SK-N-SH (cell line): ENCODE measurements around the gene ANKRD11.

Experiments
- CTCF ChIP-seq: fragments of 200-600 bp; sonication (generic); IDR thresholded peaks from 2 replicates; pipeline ENCODE4 v1.6.1; 2017; ENCODE audit warnings: antibody characterized with exemption, mild to moderate bottlenecking, moderate library complexity
- EP300 ChIP-seq, 2 experiments: IDR thresholded peaks; 2 replicates each; pipeline versions ENCODE4 v1.4.0 to v1.6.1; 2012; ENCODE audit warnings: borderline replicate concordance in 1 of 2, low read depth in 1 of 2, low read length in 1 of 2
- EZH2phosphoT487 ChIP-seq: fragments of 200-600 bp; sonication (generic); IDR thresholded peaks from 2 replicates; pipeline ENCODE4 v1.6.1; 2017; ENCODE audit warnings: low read depth, mixed run types, mild to moderate bottlenecking, antibody characterized with exemption, moderate library complexity, borderline replicate concordance
- JUND ChIP-seq: IDR thresholded peaks from 2 replicates; pipeline ENCODE4 v1.4.0; 2012
- NRF1 ChIP-seq: IDR thresholded peaks from 2 replicates; pipeline ENCODE4 v1.6.1; 2012; ENCODE audit warnings: low read depth, mild to moderate bottlenecking, low read length
- PBX3 ChIP-seq: IDR thresholded peaks from 2 replicates; pipeline ENCODE4; 2012
- POLR2AphosphoS5 ChIP-seq: IDR thresholded peaks from 2 replicates; pipeline ENCODE4 v1.6.1; 2012; ENCODE audit warnings: low read depth, low read length
- REST ChIP-seq: IDR thresholded peaks from 2 replicates; pipeline ENCODE4 v1.6.1; 2012; ENCODE audit warnings: mild to moderate bottlenecking, low read depth, low read length, moderate library complexity
- RXRA ChIP-seq: IDR thresholded peaks from 2 replicates; pipeline ENCODE4 v1.4.0; 2012; ENCODE audit warnings: low read depth, mild to moderate bottlenecking, borderline replicate concordance
- SIN3A ChIP-seq: IDR thresholded peaks from 2 replicates; pipeline ENCODE4 v1.6.1; 2012; ENCODE audit warnings: low read depth, mild to moderate bottlenecking, low read length, moderate library complexity, borderline replicate concordance
- SMC3 ChIP-seq: IDR thresholded peaks from 2 replicates; pipeline ENCODE4 v1.6.1; 2012; ENCODE audit warnings: low read depth, low read length, improper control_type of control experiment
- TAF1 ChIP-seq: IDR thresholded peaks from 2 replicates; pipeline ENCODE4 v1.6.1; 2012; ENCODE audit warnings: low read depth, mild to moderate bottlenecking, low read length, moderate library complexity, borderline replicate concordance
- TCF12 ChIP-seq: IDR thresholded peaks from 2 replicates; pipeline ENCODE4 v1.4.0; 2012

GRCh38 chr16:89375021-89375420, 115.3 kb downstream of the ANKRD11 start:
- TF ChIP-seq CTCF (no peak), REST (no peak), SIN3A (no peak), POLR2AphosphoS5 (no peak), JUND (no peak), TCF12 (no peak), RXRA (no peak), EZH2phosphoT487 (no peak), SMC3 (no peak), PBX3 (no peak), TAF1 (no peak), NRF1 (no peak), EP300 (IDR thresholded peaks at IDR 0.05; ENCODE audit: borderline replicate concordance in 1 of 2, low read depth in 1 of 2, low read length in 1 of 2) (no peak)
